HEK293T (cell line): ENCODE data around the gene PAQR6.
"Not testable (repeated sequence)": the region's sequence is repeated elsewhere in the genome, so short reads cannot be mapped to it uniquely, and the experiment has no call there.

Experiments
- CTCF ChIA-PET: fragments of 350-600 bp; formaldehyde crosslinking; extraction: SDS; loops from one replicate; lab custom pipeline; 2021; ENCODE audit warnings: antibody characterized with exemption, inconsistent platforms; lab: Yijun Ruan, JAX
- POLR2A ChIA-PET: fragments of 350-600 bp; formaldehyde crosslinking; extraction: SDS; loops from one replicate; lab custom pipeline; 2020; ENCODE audit warnings: antibody characterized with exemption, inconsistent platforms; lab: Yijun Ruan, JAX
- DNase-seq: peaks from one replicate; pipeline ENCODE4 v3.0.0; 2012; ENCODE audit warnings: mixed read lengths; ENCODE audit errors: extremely low spot score
- ARNT ChIP-seq: fragments of 450-650 bp; IDR thresholded peaks from 2 replicates; pipeline ENCODE4 v1.6.1; 2017; ENCODE audit warnings: mild to moderate bottlenecking
- BHLHE40 ChIP-seq: fragments of 450-650 bp; IDR thresholded peaks from 2 replicates; pipeline ENCODE4 v1.6.1; 2016; ENCODE audit warnings: mild to moderate bottlenecking, moderate library complexity, borderline replicate concordance
- CTBP1 ChIP-seq: fragments of 450-650 bp; IDR thresholded peaks from 2 replicates; pipeline ENCODE4 v1.6.1; 2016; ENCODE audit warnings: borderline replicate concordance
- ELF4 ChIP-seq: fragments of 450-650 bp; IDR thresholded peaks from 2 replicates; pipeline ENCODE4 v1.6.1; 2017; ENCODE audit warnings: antibody characterized with exemption
- FOXA1 ChIP-seq: fragments of 450-650 bp; IDR thresholded peaks from 2 replicates; pipeline ENCODE4 v1.6.1; 2016; ENCODE audit warnings: mild to moderate bottlenecking
- FOXK2 ChIP-seq: fragments of 450-650 bp; IDR thresholded peaks from 2 replicates; pipeline ENCODE4 v1.6.1; 2016; ENCODE audit warnings: mild to moderate bottlenecking
- FOXM1 ChIP-seq: fragments of 450-650 bp; IDR thresholded peaks from 2 replicates; pipeline ENCODE4 v1.6.1; 2017; ENCODE audit warnings: mild to moderate bottlenecking, borderline replicate concordance
- HDGF ChIP-seq: fragments of 450-650 bp; IDR thresholded peaks from 2 replicates; pipeline ENCODE4 v1.6.1; 2017; ENCODE audit warnings: antibody characterized with exemption, borderline replicate concordance
- L3MBTL2 ChIP-seq: fragments of 450-650 bp; conservative IDR thresholded peaks from 2 replicates; pipeline ENCODE4 v1.6.1; 2016; ENCODE audit warnings: mild to moderate bottlenecking
- LEF1 ChIP-seq: fragments of 450-650 bp; IDR thresholded peaks from 2 replicates; pipeline ENCODE4 v1.6.1; 2017; ENCODE audit warnings: mild to moderate bottlenecking, borderline replicate concordance
- NFRKB ChIP-seq: fragments of 450-650 bp; IDR thresholded peaks from 2 replicates; pipeline ENCODE4 v1.6.1; 2016; ENCODE audit warnings: mild to moderate bottlenecking, moderate library complexity
- PKNOX1 ChIP-seq: fragments of 450-650 bp; IDR thresholded peaks from 2 replicates; pipeline ENCODE4 v1.6.1; 2016
- SP1 ChIP-seq: fragments of 450-650 bp; IDR thresholded peaks from 2 replicates; pipeline ENCODE4 v1.6.1; 2017
- SUZ12 ChIP-seq: fragments of 450-650 bp; IDR thresholded peaks from 2 replicates; pipeline ENCODE4 v1.6.1; 2016; ENCODE audit warnings: mild to moderate bottlenecking
- TARDBP ChIP-seq: fragments of 450-650 bp; IDR thresholded peaks from 2 replicates; pipeline ENCODE4 v1.6.1; 2016
- ZNF384 ChIP-seq: fragments of 450-650 bp; IDR thresholded peaks from 2 replicates; pipeline ENCODE4 v1.6.1; 2016

PAQR6 gene

GRCh38 chr1:156220226-156220625 lies 27.6 kb downstream of the PAQR6 start:
- CTCF ChIA-PET, result interaction anchor here (0.6 kb wide), 1 partner anchor 251 kb away, joined by 4 read pairs; no protein-coding TSS in a partner anchor
- no peak for DNase-seq
- POLR2A ChIA-PET, result interaction anchor here (2.3 kb wide), 1 partner anchor 7 kb away, joined by 14 read pairs; the partner anchor contains the start of gene PMF1
- TF ChIP-seq NFRKB (no peak), FOXA1 (no peak), SUZ12 (no peak)

- no peak for DNase-seq
- ChIA-PET POLR2A (interaction anchor here (1.1 kb wide), 1 partner anchor 24 kb away, joined by 4 read pairs; the partner anchor contains the start of gene SLC25A44), CTCF (interaction anchor here (0.6 kb wide), 1 partner anchor 8 kb away, joined by 4 read pairs; no protein-coding TSS in a partner anchor)
- TF ChIP-seq FOXK2 (no peak), CTBP1 (no peak), SUZ12 (no peak), ELF4 (no peak)
These were observed 30.0 kb downstream of the PAQR6 start for GRCh38 chr1:156217871-156218270.

- POLR2A ChIA-PET, DNase-seq, CTCF ChIA-PET: not testable (repeated sequence)
These were observed 31.3 kb downstream of the PAQR6 start for GRCh38 chr1:156216361-156217086.

- DNase-seq, result no peak
- TF ChIP-seq TARDBP, result no peak
- TF ChIP-seq ARNT, result no peak
- TF ChIP-seq ELF4, result no peak
- TF ChIP-seq CTBP1, result no peak
- TF ChIP-seq PKNOX1, result no peak
- no peak for TF ChIP-seq NFRKB
- no peak for TF ChIP-seq BHLHE40
- TF ChIP-seq SUZ12, result no peak
- TF ChIP-seq SP1, result no peak
- no peak for TF ChIP-seq FOXA1
- no peak for TF ChIP-seq FOXK2
- no peak for TF ChIP-seq ZNF384
- TF ChIP-seq L3MBTL2, result no peak
- ChIA-PET POLR2A (interaction anchor here (1.4 to 3.9 kb wide), 8 partner anchors 11 to 239 kb away, joined by 3 to 63 read pairs (median 18); partner anchors contain the start of genes SLC25A44 and SMG5), CTCF (interaction anchor here (2.7 kb wide), 2 partner anchors 11 to 69 kb away, joined by 10 to 18 read pairs; no protein-coding TSS in a partner anchor)
These were observed 33.7 kb downstream of the PAQR6 start for GRCh38 chr1:156214024-156214748.

- DNase-seq, result peak; percentile 45
- TF ChIP-seq TARDBP (no peak), FOXK2 (no peak), ZNF384 (no peak), BHLHE40 (no peak), ARNT (no peak), SP1 (no peak)
- CTCF ChIA-PET, result interaction anchor here (1.5 to 2.7 kb wide), 3 partner anchors 12 to 72 kb away, joined by 7 to 18 read pairs (median 10); no protein-coding TSS in a partner anchor
- POLR2A ChIA-PET, result interaction anchor here (0.6 to 3.9 kb wide), 40 partner anchors 8 to 557 kb away, joined by 3 to 63 read pairs (median 6); partner anchors contain the start of genes CCT3, MEX3A, PAQR6 and SLC25A44
These were observed 34.3 kb downstream of the PAQR6 start for GRCh38 chr1:156213644-156213966.

GRCh38 chr1:156212833-156213643 lies 34.8 kb downstream of the PAQR6 start, which contains the start of gene PMF1:
PMF1 (plus strand) TSS chr1:156213007; CDS start chr1:156213016, 9 bp downstream.
- ChIA-PET CTCF (interaction anchor here (0.6 to 2.7 kb wide), 6 partner anchors 12 to 72 kb away, joined by 3 to 18 read pairs (median 6); no protein-coding TSS in a partner anchor), POLR2A (interaction anchor here (0.6 to 3.9 kb wide), 62 partner anchors 8 to 1019 kb away, joined by 3 to 63 read pairs (median 4); partner anchors contain the start of genes BGLAP, CCT3, MEF2D and MEX3A)
- peak; percentile 99 for DNase-seq
- TF ChIP-seq L3MBTL2 (peak; percentile 87), LEF1 (peak; percentile 60; the same call in 1 of the 2 replicates), PKNOX1 (peak; percentile 98), BHLHE40 (no peak), HDGF (no peak), FOXM1 (no peak), ARNT (no peak), FOXA1 (no peak), SP1 (no peak), ZNF384 (no peak), NFRKB (peak; percentile 89), FOXK2 (no peak), CTBP1 (no peak), TARDBP (no peak), SUZ12 (no peak), ELF4 (peak; percentile 69)
